ENCODE data around the gene EEFSEC.

EEFSEC gene

GRCh38 chr3:128170866-128171516, 17.7 kb downstream of the EEFSEC start:
- peaks cover 24% of the 10 kb centered on the region for H3K4me1 ChIP-seq (ENCODE audit: control insufficient read depth, insufficient read depth, low read length)

GRCh38 chr3:128173200-128173599, 19.9 kb downstream of the EEFSEC start:
- Histone ChIP-seq H3K36me3 (ENCODE audit: control insufficient read depth, insufficient read depth, low read length) (no peaks in the 10 kb centered on the region), H3K4me1 (ENCODE audit: control insufficient read depth, insufficient read depth, low read length) (peaks cover 15% of the 10 kb centered on the region), H3K4me3 (ENCODE audit: insufficient read depth, low read depth, low read length) (no peak overlapping the region), H3K27ac (ENCODE audit: insufficient read depth, low read depth, low read length, poor library complexity, severe bottlenecking) (no peak overlapping the region), H3K27me3 (ENCODE audit: control insufficient read depth, insufficient read depth, low read length, poor library complexity, severe bottlenecking) (peaks cover 4% of the 10 kb centered on the region), H3K9me3 (ENCODE audit: control insufficient read depth, low read length) (no peaks in the 10 kb centered on the region)
- WGBS, 2 experiments: 95 to 96% methylated on average over 8 of the region's 8 CpGs

More at GRCh38 chr3:128170866-128171516, 17.7 kb downstream of the EEFSEC start:
- Histone ChIP-seq H3K27me3 (ENCODE audit: control insufficient read depth, insufficient read depth, low read length, poor library complexity, severe bottlenecking) (peaks cover 4% of the 10 kb centered on the region), H3K9me3 (ENCODE audit: control insufficient read depth, low read length) (no peaks in the 10 kb centered on the region), H3K27ac (ENCODE audit: insufficient read depth, low read depth, low read length, poor library complexity, severe bottlenecking) (no peak overlapping the region), H3K4me3 (ENCODE audit: insufficient read depth, low read depth, low read length) (no peak overlapping the region), H3K36me3 (ENCODE audit: control insufficient read depth, insufficient read depth, low read length) (no peaks in the 10 kb centered on the region)
- WGBS, 2 experiments: 75 to 83% methylated on average over 5 of the region's 5 CpGs

GRCh38 chr3:128173849-128174248, 20.6 kb downstream of the EEFSEC start:
- H3K4me1 ChIP-seq (ENCODE audit: control insufficient read depth, insufficient read depth, low read length): peaks cover 13% of the 10 kb centered on the region
- no peaks in the 10 kb centered on the region for H3K36me3 ChIP-seq (ENCODE audit: control insufficient read depth, insufficient read depth, low read length)
- 68 to 70% methylated on average over 7 of the region's 7 CpGs for WGBS, 2 experiments
- H3K4me3 ChIP-seq (ENCODE audit: insufficient read depth, low read depth, low read length): no peak overlapping the region
- H3K27me3 ChIP-seq (ENCODE audit: control insufficient read depth, insufficient read depth, low read length, poor library complexity, severe bottlenecking): peaks cover 2% of the 10 kb centered on the region
- H3K27ac ChIP-seq (ENCODE audit: insufficient read depth, low read depth, low read length, poor library complexity, severe bottlenecking): no peak overlapping the region
- H3K9me3 ChIP-seq (ENCODE audit: control insufficient read depth, low read length): no peaks in the 10 kb centered on the region

GRCh38 chr3:128174675-128175590, 21.7 kb downstream of the EEFSEC start:
- no peaks in the 10 kb centered on the region for H3K9me3 ChIP-seq (ENCODE audit: control insufficient read depth, low read length)

GRCh38 chr3:128175768-128176167, 22.5 kb downstream of the EEFSEC start:
- WGBS, 2 experiments: 86 to 88% methylated on average over 4 of the region's 5 CpGs
- H3K36me3 ChIP-seq (ENCODE audit: control insufficient read depth, insufficient read depth, low read length): no peaks in the 10 kb centered on the region
- no peaks in the 10 kb centered on the region for H3K27me3 ChIP-seq (ENCODE audit: control insufficient read depth, insufficient read depth, low read length, poor library complexity, severe bottlenecking)
- H3K4me1 ChIP-seq (ENCODE audit: control insufficient read depth, insufficient read depth, low read length): peaks cover 21% of the 10 kb centered on the region
- H3K27ac ChIP-seq (ENCODE audit: insufficient read depth, low read depth, low read length, poor library complexity, severe bottlenecking): no peak overlapping the region
- no peak overlapping the region for H3K4me3 ChIP-seq (ENCODE audit: insufficient read depth, low read depth, low read length)
- no peaks in the 10 kb centered on the region for H3K9me3 ChIP-seq (ENCODE audit: control insufficient read depth, low read length)

More at GRCh38 chr3:128174675-128175590, 21.7 kb downstream of the EEFSEC start:
- Histone ChIP-seq H3K27me3 (ENCODE audit: control insufficient read depth, insufficient read depth, low read length, poor library complexity, severe bottlenecking) (no peaks in the 10 kb centered on the region), H3K36me3 (ENCODE audit: control insufficient read depth, insufficient read depth, low read length) (no peaks in the 10 kb centered on the region), H3K27ac (ENCODE audit: insufficient read depth, low read depth, low read length, poor library complexity, severe bottlenecking) (no peak overlapping the region), H3K4me1 (ENCODE audit: control insufficient read depth, insufficient read depth, low read length) (peaks cover 21% of the 10 kb centered on the region), H3K4me3 (ENCODE audit: insufficient read depth, low read depth, low read length) (no peak overlapping the region)
- 76 to 77% methylated on average over 9 of the region's 9 CpGs for WGBS, 2 experiments

GRCh38 chr3:128176276-128176833, 23.1 kb downstream of the EEFSEC start:
- no peaks in the 10 kb centered on the region for H3K27me3 ChIP-seq (ENCODE audit: control insufficient read depth, insufficient read depth, low read length, poor library complexity, severe bottlenecking)
- H3K9me3 ChIP-seq (ENCODE audit: control insufficient read depth, low read length): no peaks in the 10 kb centered on the region
- no peaks in the 10 kb centered on the region for H3K36me3 ChIP-seq (ENCODE audit: control insufficient read depth, insufficient read depth, low read length)
- no peak overlapping the region for H3K4me3 ChIP-seq (ENCODE audit: insufficient read depth, low read depth, low read length)
- no peak overlapping the region for H3K27ac ChIP-seq (ENCODE audit: insufficient read depth, low read depth, low read length, poor library complexity, severe bottlenecking)
- WGBS, 2 experiments: 94 to 95% methylated on average over 6 of the region's 6 CpGs
- peaks cover 21% of the 10 kb centered on the region for H3K4me1 ChIP-seq (ENCODE audit: control insufficient read depth, insufficient read depth, low read length)

GRCh38 chr3:128177865-128178264, 24.6 kb downstream of the EEFSEC start:
- no peaks in the 10 kb centered on the region for H3K9me3 ChIP-seq (ENCODE audit: control insufficient read depth, low read length)
- WGBS, 2 experiments: 91 to 95% methylated on average over 2 of the region's 2 CpGs
- H3K4me3 ChIP-seq (ENCODE audit: insufficient read depth, low read depth, low read length): no peak overlapping the region
- H3K27ac ChIP-seq (ENCODE audit: insufficient read depth, low read depth, low read length, poor library complexity, severe bottlenecking): no peak overlapping the region
- H3K36me3 ChIP-seq (ENCODE audit: control insufficient read depth, insufficient read depth, low read length): no peaks in the 10 kb centered on the region
- peaks cover 21% of the 10 kb centered on the region for H3K4me1 ChIP-seq (ENCODE audit: control insufficient read depth, insufficient read depth, low read length)
- H3K27me3 ChIP-seq (ENCODE audit: control insufficient read depth, insufficient read depth, low read length, poor library complexity, severe bottlenecking): no peaks in the 10 kb centered on the region

- 77 to 82% methylated on average over 4 of the region's 4 CpGs for WGBS, 2 experiments
- H3K9me3 ChIP-seq (ENCODE audit: control insufficient read depth, low read length): no peaks in the 10 kb centered on the region
- no peaks in the 10 kb centered on the region for H3K36me3 ChIP-seq (ENCODE audit: control insufficient read depth, insufficient read depth, low read length)
- no peaks in the 10 kb centered on the region for H3K27me3 ChIP-seq (ENCODE audit: control insufficient read depth, insufficient read depth, low read length, poor library complexity, severe bottlenecking)
- no peak overlapping the region for H3K27ac ChIP-seq (ENCODE audit: insufficient read depth, low read depth, low read length, poor library complexity, severe bottlenecking)
- H3K4me1 ChIP-seq (ENCODE audit: control insufficient read depth, insufficient read depth, low read length): peaks cover 21% of the 10 kb centered on the region
- H3K4me3 ChIP-seq (ENCODE audit: insufficient read depth, low read depth, low read length): no peak overlapping the region
Observed at GRCh38 chr3:128178782-128179483, 25.7 kb downstream of the EEFSEC start.

GRCh38 chr3:128179484-128179819, 26.2 kb downstream of the EEFSEC start:
- Histone ChIP-seq H3K4me1 (ENCODE audit: control insufficient read depth, insufficient read depth, low read length) (peaks cover 18% of the 10 kb centered on the region), H3K36me3 (ENCODE audit: control insufficient read depth, insufficient read depth, low read length) (no peaks in the 10 kb centered on the region), H3K27ac (ENCODE audit: insufficient read depth, low read depth, low read length, poor library complexity, severe bottlenecking) (no peak overlapping the region), H3K27me3 (ENCODE audit: control insufficient read depth, insufficient read depth, low read length, poor library complexity, severe bottlenecking) (no peaks in the 10 kb centered on the region), H3K9me3 (ENCODE audit: control insufficient read depth, low read length) (no peaks in the 10 kb centered on the region), H3K4me3 (ENCODE audit: insufficient read depth, low read depth, low read length) (no peak overlapping the region)
- 55 to 59% methylated on average over 7 of the region's 7 CpGs for WGBS, 2 experiments

- H3K27me3 ChIP-seq (ENCODE audit: control insufficient read depth, insufficient read depth, low read length, poor library complexity, severe bottlenecking): no peaks in the 10 kb centered on the region
- no peaks in the 10 kb centered on the region for H3K9me3 ChIP-seq (ENCODE audit: control insufficient read depth, low read length)
- H3K4me3 ChIP-seq (ENCODE audit: insufficient read depth, low read depth, low read length): no peak overlapping the region
- H3K36me3 ChIP-seq (ENCODE audit: control insufficient read depth, insufficient read depth, low read length): no peaks in the 10 kb centered on the region
- H3K27ac ChIP-seq (ENCODE audit: insufficient read depth, low read depth, low read length, poor library complexity, severe bottlenecking): no peak overlapping the region
- WGBS, 2 experiments: 81 to 89% methylated on average over 2 of the region's 2 CpGs
- peaks cover 8% of the 10 kb centered on the region for H3K4me1 ChIP-seq (ENCODE audit: control insufficient read depth, insufficient read depth, low read length)
Observed at GRCh38 chr3:128180436-128180835, 27.2 kb downstream of the EEFSEC start.

Measured in ectodermal cell (in vitro differentiated cells).